Peyer's patch (tissue), 4 donors: Measurements from ENCODE around the gene MSANTD2.

Experiments
- POLR2A ChIP-seq, 2 donors: fragments of 450-650 bp; IDR thresholded peaks; one replicate each; pipeline ENCODE4 v1.5.1; 2017; ENCODE audit warnings: antibody characterized with exemption in 2 of 2, mild to moderate bottlenecking in 2 of 2, moderate library complexity in 2 of 2
- TF ChIP-seq, protein P1 (sequence below), 6 experiments: fragments of 450-650 bp in 4 of 6; fragments of 200-600 bp in 2 of 6; sonication (generic) in 1 of 6; IDR thresholded peaks; one replicate each; pipeline ENCODE4 v1.5.1; 2017 to 2019; ENCODE audit warnings: antibody characterized with exemption in 6 of 6, mild to moderate bottlenecking in 3 of 6, moderate library complexity in 1 of 6

DNA sequence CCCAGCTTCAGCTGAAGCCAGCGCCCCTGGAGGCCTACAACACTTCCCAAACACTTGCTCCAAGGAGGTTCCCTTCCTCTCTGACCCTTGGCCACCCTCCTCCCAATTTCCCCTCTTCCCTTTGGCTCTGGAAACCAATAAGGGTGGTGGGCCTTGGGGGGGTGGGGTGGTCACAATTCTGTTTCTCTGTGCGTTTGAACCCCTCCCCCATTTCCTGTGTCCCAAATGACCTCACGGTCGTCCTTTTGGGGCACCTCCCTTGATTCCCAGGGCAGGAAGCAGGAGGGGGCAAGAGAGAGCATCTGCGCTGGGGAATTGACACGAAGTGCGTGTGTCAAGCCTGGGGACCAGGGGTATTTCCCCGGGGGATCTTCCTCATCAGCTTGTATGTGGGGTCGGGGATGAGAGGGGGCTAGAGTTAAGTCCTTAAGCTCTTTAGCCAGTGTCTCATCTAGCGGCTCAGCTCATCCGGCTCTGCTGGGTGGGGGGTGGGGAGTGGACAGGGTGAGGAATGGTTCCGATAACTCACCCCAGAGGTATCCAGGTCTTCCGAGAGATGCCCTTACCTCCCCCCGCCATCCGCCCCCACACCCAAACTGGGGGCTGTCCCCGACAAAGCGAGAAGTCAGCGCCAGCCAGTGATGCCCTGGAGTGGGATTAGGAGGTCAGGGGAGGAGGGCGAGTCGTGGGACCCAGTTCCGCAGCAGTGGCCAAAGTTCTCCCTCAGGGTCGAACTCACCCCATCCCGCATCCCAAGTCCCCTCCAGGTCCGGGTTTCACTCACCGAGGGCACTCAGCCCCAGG, 38.7 kb downstream of the MSANTD2 start:
- TF ChIP-seq, protein P1, sequence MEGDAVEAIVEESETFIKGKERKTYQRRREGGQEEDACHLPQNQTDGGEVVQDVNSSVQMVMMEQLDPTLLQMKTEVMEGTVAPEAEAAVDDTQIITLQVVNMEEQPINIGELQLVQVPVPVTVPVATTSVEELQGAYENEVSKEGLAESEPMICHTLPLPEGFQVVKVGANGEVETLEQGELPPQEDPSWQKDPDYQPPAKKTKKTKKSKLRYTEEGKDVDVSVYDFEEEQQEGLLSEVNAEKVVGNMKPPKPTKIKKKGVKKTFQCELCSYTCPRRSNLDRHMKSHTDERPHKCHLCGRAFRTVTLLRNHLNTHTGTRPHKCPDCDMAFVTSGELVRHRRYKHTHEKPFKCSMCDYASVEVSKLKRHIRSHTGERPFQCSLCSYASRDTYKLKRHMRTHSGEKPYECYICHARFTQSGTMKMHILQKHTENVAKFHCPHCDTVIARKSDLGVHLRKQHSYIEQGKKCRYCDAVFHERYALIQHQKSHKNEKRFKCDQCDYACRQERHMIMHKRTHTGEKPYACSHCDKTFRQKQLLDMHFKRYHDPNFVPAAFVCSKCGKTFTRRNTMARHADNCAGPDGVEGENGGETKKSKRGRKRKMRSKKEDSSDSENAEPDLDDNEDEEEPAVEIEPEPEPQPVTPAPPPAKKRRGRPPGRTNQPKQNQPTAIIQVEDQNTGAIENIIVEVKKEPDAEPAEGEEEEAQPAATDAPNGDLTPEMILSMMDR (IDR thresholded peaks at IDR 0.05): no peak
- no peak for TF ChIP-seq POLR2A (IDR thresholded peaks at IDR 0.05)
